Measurements from ENCODE around the gene METTL17.
A peak's percentile ranks its signal among the peaks of the same experiment; 100 is the strongest.

The METTL17 gene

GRCh38 chr14:21011136-21011535, 21.4 kb downstream of the METTL17 start:
- Histone ChIP-seq H3K27me3 (ENCODE audit: insufficient read depth, poor library complexity, severe bottlenecking) (no peaks in the 10 kb centered on the region), H3K4me3 (replicated peaks; ENCODE audit: insufficient read depth, low read length) (no peak overlapping the region), H3K27ac (replicated peaks) (no peak overlapping the region)
- DNase-seq (ENCODE audit: low read depth in 1 of 2, low spot score in 1 of 2) = no peak
- TF ChIP-seq CTCF (IDR thresholded peaks at IDR 0.05; ENCODE audit: insufficient read depth, low read length) (no peak), SPI1 (IDR thresholded peaks at IDR 0.05; ENCODE audit: borderline replicate concordance, low read depth) (no peak), GABPA (IDR thresholded peaks at IDR 0.05; ENCODE audit: low read depth) (no peak), POLR2AphosphoS5 (IDR thresholded peaks at IDR 0.05; ENCODE audit: low read depth) (no peak), REST (IDR thresholded peaks at IDR 0.05; ENCODE audit: insufficient replicate concordance, low read depth) (no peak)

GRCh38 chr14:21014761-21015190, 25.0 kb downstream of the METTL17 start:
- Histone ChIP-seq H3K27ac (replicated peaks) (no peak overlapping the region), H3K4me3 (replicated peaks; ENCODE audit: insufficient read depth, low read length) (no peak overlapping the region), H3K27me3 (ENCODE audit: insufficient read depth, poor library complexity, severe bottlenecking) (no peaks in the 10 kb centered on the region)
- DNase-seq (ENCODE audit: low read depth in 1 of 2, low spot score in 1 of 2) = peak; percentile 62 to 80
- peak; percentile 72 for TF ChIP-seq CTCF (IDR thresholded peaks at IDR 0.05; ENCODE audit: insufficient read depth, low read length)
- no peak for TF ChIP-seq POLR2AphosphoS5 (IDR thresholded peaks at IDR 0.05; ENCODE audit: low read depth)

GRCh38 chr14:21015312-21015711, 25.5 kb downstream of the METTL17 start:
- H3K27ac ChIP-seq (replicated peaks) = no peak overlapping the region
- H3K4me3 ChIP-seq (replicated peaks; ENCODE audit: insufficient read depth, low read length) = no peak overlapping the region
- DNase-seq (ENCODE audit: low read depth in 1 of 2, low spot score in 1 of 2) = peak; percentile 60 to 78
- H3K27me3 ChIP-seq (ENCODE audit: insufficient read depth, poor library complexity, severe bottlenecking) = no peaks in the 10 kb centered on the region
- TF ChIP-seq CTCF (IDR thresholded peaks at IDR 0.05; ENCODE audit: insufficient read depth, low read length) (no peak), SPI1 (IDR thresholded peaks at IDR 0.05; ENCODE audit: borderline replicate concordance, low read depth) (0 out of 2 replicates have a peak, but pooled peaks have one; percentile 14)

- peak; percentile 26 to 69 for DNase-seq (ENCODE audit: low read depth in 1 of 2, low spot score in 1 of 2)
- TF ChIP-seq CTCF (IDR thresholded peaks at IDR 0.05; ENCODE audit: insufficient read depth, low read length) (no peak), SPI1 (IDR thresholded peaks at IDR 0.05; ENCODE audit: borderline replicate concordance, low read depth) (peak; percentile 5; the same call in 1 of the 2 replicates)
Measured at GRCh38 chr14:21016413-21017190, 26.8 kb downstream of the METTL17 start.

More at GRCh38 chr14:21016413-21017190, 26.8 kb downstream of the METTL17 start:
- H3K27ac ChIP-seq (replicated peaks) = no peak overlapping the region
- H3K27me3 ChIP-seq (ENCODE audit: insufficient read depth, poor library complexity, severe bottlenecking) = no peaks in the 10 kb centered on the region
- H3K4me3 ChIP-seq (replicated peaks; ENCODE audit: insufficient read depth, low read length) = no peak overlapping the region
